ENCODE measurements around the gene SLC35A1. TPM values are rescaled to one million over a fixed set of nuclear protein-coding genes. Genes with fewer than 3 reads are reported as not detected.

Gene SLC35A1
- total and polyA plus RNA-seq, 10 donors = 13.3 to 25.4 (median 18.7) TPM

- intact Hi-C loops (cut with DNase I; ENCODE audit: low total_unique reads) = no loop called here
- no peaks in the 10 kb centered on the region for H3K4me1 ChIP-seq
- no peak for DNase-seq
- H3K9me3 ChIP-seq = no peaks in the 10 kb centered on the region
- 83 to 95% (median 90%) methylated on average over 1 of the region's 1 CpG for WGBS, 5 donors
- no peak overlapping the region for H3K27ac ChIP-seq
- TF ChIP-seq POLR2A (IDR thresholded peaks at IDR 0.05) (no peak), POLR2AphosphoS5 (IDR thresholded peaks at IDR 0.05) (no peak)
- TF ChIP-seq, protein P1, sequence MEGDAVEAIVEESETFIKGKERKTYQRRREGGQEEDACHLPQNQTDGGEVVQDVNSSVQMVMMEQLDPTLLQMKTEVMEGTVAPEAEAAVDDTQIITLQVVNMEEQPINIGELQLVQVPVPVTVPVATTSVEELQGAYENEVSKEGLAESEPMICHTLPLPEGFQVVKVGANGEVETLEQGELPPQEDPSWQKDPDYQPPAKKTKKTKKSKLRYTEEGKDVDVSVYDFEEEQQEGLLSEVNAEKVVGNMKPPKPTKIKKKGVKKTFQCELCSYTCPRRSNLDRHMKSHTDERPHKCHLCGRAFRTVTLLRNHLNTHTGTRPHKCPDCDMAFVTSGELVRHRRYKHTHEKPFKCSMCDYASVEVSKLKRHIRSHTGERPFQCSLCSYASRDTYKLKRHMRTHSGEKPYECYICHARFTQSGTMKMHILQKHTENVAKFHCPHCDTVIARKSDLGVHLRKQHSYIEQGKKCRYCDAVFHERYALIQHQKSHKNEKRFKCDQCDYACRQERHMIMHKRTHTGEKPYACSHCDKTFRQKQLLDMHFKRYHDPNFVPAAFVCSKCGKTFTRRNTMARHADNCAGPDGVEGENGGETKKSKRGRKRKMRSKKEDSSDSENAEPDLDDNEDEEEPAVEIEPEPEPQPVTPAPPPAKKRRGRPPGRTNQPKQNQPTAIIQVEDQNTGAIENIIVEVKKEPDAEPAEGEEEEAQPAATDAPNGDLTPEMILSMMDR (IDR thresholded peaks at IDR 0.05 in 8 of 11, conservative IDR thresholded peaks at IDR 0.05 in 3 of 11) = no peak
- no peaks in the 10 kb centered on the region for H3K27me3 ChIP-seq (replicated peaks in 1 of 7)
- H3K36me3 ChIP-seq = peaks cover 3 to 98% (median 36%) of the 10 kb centered on the region in 6 donors
- no peak overlapping the region for H3K4me3 ChIP-seq
Measured at GRCh38 chr6:87561017-87561416, 88.2 kb downstream of the SLC35A1 start.

Small RNA genes lying within 50 kb of the gene (small RNA-seq; reads per million reads assigned to genes)
- gene AL049697.2 (0 reads per million in 4 donors), gene RNU6-444P (0 reads per million in 4 donors)

Other genes with a start within 250 kb of the SLC35A1 start
- gene SMIM8, start 150.4 kb upstream of the SLC35A1 start, total RNA-seq = 10 to 100 TPM; 11.1 to 18.6 (median 12.4) TPM
- gene SMIM8, start 150.4 kb upstream of the SLC35A1 start, polyA plus RNA-seq = 1 to 10 TPM; 4.2 to 6.8 (median 6.0) TPM
- gene GJB7, start 143.7 kb upstream of the SLC35A1 start, total RNA-seq = not detected
- gene GJB7, start 143.7 kb upstream of the SLC35A1 start, polyA plus RNA-seq = not detected
- 10 to 100 TPM in 1 of 7 donors, 1 to 10 TPM in 6; 2.9 to 13.2 (median 6.1) TPM for gene C6orf163, start 128.2 kb upstream of the SLC35A1 start, total RNA-seq
- gene C6orf163, start 128.2 kb upstream of the SLC35A1 start, polyA plus RNA-seq = 1 to 10 TPM in 2 of 3 donors, under 1 TPM in 1; 0.59 to 2.7 (median 2.7) TPM
- gene CFAP206, start 65.0 kb upstream of the SLC35A1 start, total RNA-seq = under 1 TPM in 1 of 7 donors, not detected in 6; 0.46 TPM
- gene CFAP206, start 65.0 kb upstream of the SLC35A1 start, polyA plus RNA-seq = under 1 TPM; 0.06 to 0.20 (median 0.12) TPM
- gene RARS2, start 117.0 kb downstream of the SLC35A1 start, total RNA-seq = 10 to 100 TPM; 24.2 to 32.3 (median 28.8) TPM
- 10 to 100 TPM; 14.2 to 19.1 (median 16.8) TPM for gene RARS2, start 117.0 kb downstream of the SLC35A1 start, polyA plus RNA-seq
- gene ORC3, start 117.2 kb downstream of the SLC35A1 start, total RNA-seq = 10 to 100 TPM; 18.3 to 35.6 (median 25.2) TPM
- gene ORC3, start 117.2 kb downstream of the SLC35A1 start, polyA plus RNA-seq = 10 to 100 TPM; 15.1 to 16.3 (median 15.4) TPM
- 100 to 1,000 TPM in 2 of 7 donors, 10 to 100 TPM in 5; 61.8 to 106 (median 89.4) TPM for gene AKIRIN2, start 229.3 kb downstream of the SLC35A1 start, total RNA-seq
- 10 to 100 TPM; 35.1 to 56.2 (median 47.8) TPM for gene AKIRIN2, start 229.3 kb downstream of the SLC35A1 start, polyA plus RNA-seq